Measurements from ENCODE around the gene UGDH.

- TF ChIP-seq, protein P1, sequence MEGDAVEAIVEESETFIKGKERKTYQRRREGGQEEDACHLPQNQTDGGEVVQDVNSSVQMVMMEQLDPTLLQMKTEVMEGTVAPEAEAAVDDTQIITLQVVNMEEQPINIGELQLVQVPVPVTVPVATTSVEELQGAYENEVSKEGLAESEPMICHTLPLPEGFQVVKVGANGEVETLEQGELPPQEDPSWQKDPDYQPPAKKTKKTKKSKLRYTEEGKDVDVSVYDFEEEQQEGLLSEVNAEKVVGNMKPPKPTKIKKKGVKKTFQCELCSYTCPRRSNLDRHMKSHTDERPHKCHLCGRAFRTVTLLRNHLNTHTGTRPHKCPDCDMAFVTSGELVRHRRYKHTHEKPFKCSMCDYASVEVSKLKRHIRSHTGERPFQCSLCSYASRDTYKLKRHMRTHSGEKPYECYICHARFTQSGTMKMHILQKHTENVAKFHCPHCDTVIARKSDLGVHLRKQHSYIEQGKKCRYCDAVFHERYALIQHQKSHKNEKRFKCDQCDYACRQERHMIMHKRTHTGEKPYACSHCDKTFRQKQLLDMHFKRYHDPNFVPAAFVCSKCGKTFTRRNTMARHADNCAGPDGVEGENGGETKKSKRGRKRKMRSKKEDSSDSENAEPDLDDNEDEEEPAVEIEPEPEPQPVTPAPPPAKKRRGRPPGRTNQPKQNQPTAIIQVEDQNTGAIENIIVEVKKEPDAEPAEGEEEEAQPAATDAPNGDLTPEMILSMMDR (IDR thresholded peaks at IDR 0.05; ENCODE audit: low read length): no peak
- TF ChIP-seq EZH2 (IDR thresholded peaks at IDR 0.05; ENCODE audit: borderline replicate concordance, low read length): no peak
Observed at GRCh38 chr4:39574946-39575345, 47.7 kb upstream of the UGDH start.

Data from OCI-LY1 (cell line).